HepG2 (cell line): Measurements from ENCODE around the gene DLL3. TPM values are rescaled to one million over a fixed set of nuclear protein-coding genes. Genes with fewer than 3 reads are reported as not detected.

ENCODE experiments used
- HNRNPL ChIP-seq: fragments of 200-400 bp; formaldehyde crosslinking; IDR thresholded peaks from 2 replicates; pipeline ENCODE4 v1.6.1; 2017; ENCODE audit warnings: mild to moderate bottlenecking, low read depth, low read length
- HOXA3 ChIP-seq: sonication (generic); formaldehyde crosslinking; IDR thresholded peaks from 2 replicates; pipeline ENCODE4 v1.5.0; 2020; ENCODE audit warnings: missing genetic modification reagents
- IRF2 ChIP-seq: IDR thresholded peaks from 2 replicates; pipeline ENCODE4 v1.6.1; 2018; ENCODE audit warnings: missing genetic modification reagents, missing compliant biosample characterization
- KMT2B ChIP-seq: IDR thresholded peaks from 2 replicates; pipeline ENCODE4 v1.6.1; 2016; ENCODE audit warnings: missing genetic modification reagents, missing compliant biosample characterization
- MBD4 ChIP-seq: IDR thresholded peaks from 2 replicates; pipeline ENCODE4 v1.6.1; 2012; ENCODE audit warnings: low read length, inconsistent platforms, borderline replicate concordance
- MIXL1 ChIP-seq: IDR thresholded peaks from 2 replicates; pipeline ENCODE4 v1.6.1; 2016
- MYPOP ChIP-seq: sonication (generic); formaldehyde crosslinking; IDR thresholded peaks from 2 replicates; pipeline ENCODE4 v1.8.1; 2023; ENCODE audit warnings: mild to moderate bottlenecking, moderate library complexity, missing genetic modification reagents
- NFIB ChIP-seq: sonication (generic); formaldehyde crosslinking; IDR thresholded peaks from 2 replicates; pipeline ENCODE4 v1.9.0; 2021; ENCODE audit warnings: missing genetic modification reagents, mild to moderate bottlenecking, borderline replicate concordance
- NR2C2 ChIP-seq: sonication (generic); formaldehyde crosslinking; IDR thresholded peaks from 2 replicates; pipeline ENCODE4 v1.4.0; 2020; ENCODE audit warnings: missing genetic modification reagents, mild to moderate bottlenecking, moderate library complexity, borderline replicate concordance
- PTBP1 ChIP-seq: fragments of 200-400 bp; formaldehyde crosslinking; IDR thresholded peaks from 2 replicates; pipeline ENCODE4 v1.6.1; 2018; ENCODE audit warnings: low read length, low read depth; ENCODE audit not compliant: poor library complexity, severe bottlenecking
- SALL2 ChIP-seq: sonication (generic); formaldehyde crosslinking; IDR thresholded peaks from 2 replicates; pipeline ENCODE4 v1.8.1; 2023; ENCODE audit warnings: mild to moderate bottlenecking, missing genetic modification reagents, inconsistent platforms
- SETDB1 ChIP-seq: sonication (generic); formaldehyde crosslinking; IDR thresholded peaks from 2 replicates; pipeline ENCODE4 v1.5.1; 2020; ENCODE audit warnings: missing genetic modification reagents, mild to moderate bottlenecking, borderline replicate concordance
- SKI ChIP-seq: fragments of 450-650 bp; IDR thresholded peaks from one replicate; pipeline ENCODE4 v1.6.1; 2018; ENCODE audit warnings: mild to moderate bottlenecking; ENCODE audit not compliant: partially characterized antibody
- SPEN ChIP-seq: sonication (generic); formaldehyde crosslinking; IDR thresholded peaks from 2 replicates; pipeline ENCODE4 v1.5.1; 2020; ENCODE audit warnings: low read depth, mild to moderate bottlenecking, missing genetic modification reagents
- SSRP1 ChIP-seq: IDR thresholded peaks from 2 replicates; pipeline ENCODE4 v1.6.1; 2016; ENCODE audit warnings: control low read depth
- STAT5B ChIP-seq: sonication (generic); formaldehyde crosslinking; IDR thresholded peaks from 2 replicates; pipeline ENCODE4 v1.4.0; 2020; ENCODE audit warnings: missing genetic modification reagents
- TIGD3 ChIP-seq: sonication (generic); formaldehyde crosslinking; IDR thresholded peaks from 2 replicates; pipeline ENCODE4 v1.5.1; 2020; ENCODE audit warnings: mild to moderate bottlenecking, missing genetic modification reagents, borderline replicate concordance
- ZFY ChIP-seq: sonication (generic); formaldehyde crosslinking; IDR thresholded peaks from 2 replicates; pipeline ENCODE4 v1.4.0; 2020; ENCODE audit warnings: missing genetic modification reagents
- ZNF121 ChIP-seq: sonication (generic); formaldehyde crosslinking; IDR thresholded peaks from 2 replicates; pipeline ENCODE4 v1.5.0; 2020; ENCODE audit warnings: mild to moderate bottlenecking, missing genetic modification reagents
- ZNF205 ChIP-seq: IDR thresholded peaks from 2 replicates; pipeline ENCODE4 v1.6.1; 2018; ENCODE audit warnings: missing biosample characterization, missing genetic modification reagents
- ZNF235 ChIP-seq: sonication (generic); formaldehyde crosslinking; IDR thresholded peaks from 2 replicates; pipeline ENCODE4 v1.8.1; 2023; ENCODE audit warnings: mild to moderate bottlenecking, missing genetic modification reagents, borderline replicate concordance
- ZNF253 ChIP-seq: sonication (generic); formaldehyde crosslinking; IDR thresholded peaks from 2 replicates; pipeline ENCODE4 v1.8.0; 2022; ENCODE audit warnings: mild to moderate bottlenecking, missing genetic modification reagents, borderline replicate concordance
- ZNF335 ChIP-seq: sonication (generic); formaldehyde crosslinking; IDR thresholded peaks from 2 replicates; pipeline ENCODE4 v1.4.0; 2020; ENCODE audit warnings: missing genetic modification reagents
- ZNF337 ChIP-seq: sonication (generic); formaldehyde crosslinking; IDR thresholded peaks from 2 replicates; pipeline ENCODE4 v1.5.1; 2020; ENCODE audit warnings: missing genetic modification reagents, low read depth, mild to moderate bottlenecking, borderline replicate concordance
- ZNF350 ChIP-seq: sonication (generic); formaldehyde crosslinking; IDR thresholded peaks from 2 replicates; pipeline ENCODE4 v1.4.0; 2020; ENCODE audit warnings: mild to moderate bottlenecking, low read depth, missing genetic modification reagents, borderline replicate concordance
- ZNF441 ChIP-seq: sonication (generic); formaldehyde crosslinking; IDR thresholded peaks from 2 replicates; pipeline ENCODE4 v1.7.0; 2021; ENCODE audit warnings: missing genetic modification reagents, borderline replicate concordance
- ZNF451 ChIP-seq: sonication (generic); formaldehyde crosslinking; IDR thresholded peaks from 2 replicates; pipeline ENCODE4 v1.5.0; 2020; ENCODE audit warnings: mild to moderate bottlenecking, missing genetic modification reagents
- ZNF720 ChIP-seq: sonication (generic); formaldehyde crosslinking; IDR thresholded peaks from 2 replicates; pipeline ENCODE4 v1.4.0; 2020; ENCODE audit warnings: missing genetic modification reagents
- polyA plus RNA-seq, 8 experiments: library from polyadenylated mRNA; depleted of rRNA in 3 of 8; stranded (reverse) in 7 of 8; unstranded in 1 of 8; fragments of >200 nt; fragmentation: Illumina TruSeq in 4 of 8; extraction: Trizol in 4 of 8; gene quantifications; 2 replicates each; pipeline versions ENCODE4 v1.2.1 to v1.2.3, GENCODE V29; 2011 to 2016; ENCODE audit warnings: low read depth in 4 of 8, missing spikeins in 1 of 8, mixed read lengths in 1 of 8; ENCODE audit not compliant: insufficient read depth in 1 of 8
- total RNA-seq, 5 experiments: library from RNA; depleted of rRNA; stranded (reverse); fragments of >200 nt; fragmentation: Illumina TruSeq; extraction: Trizol; gene quantifications; 2 replicates each; pipeline ENCODE4 v1.2.3, GENCODE V29; 2016; ENCODE audit warnings: low read depth in 1 of 5
- TF ChIP-seq, protein P1 (sequence below): sonication (generic); formaldehyde crosslinking; IDR thresholded peaks from 2 replicates; pipeline ENCODE4 v1.9.0; 2021; ENCODE audit warnings: missing genetic modification reagents, mild to moderate bottlenecking, borderline replicate concordance

The DLL3 gene
- total and polyA plus RNA-seq, 2 of the 13 experiments (the other 11 are each of a cell fraction or from before 2014, with no cell fraction given) = 0.35 to 0.55 TPM

DNA sequence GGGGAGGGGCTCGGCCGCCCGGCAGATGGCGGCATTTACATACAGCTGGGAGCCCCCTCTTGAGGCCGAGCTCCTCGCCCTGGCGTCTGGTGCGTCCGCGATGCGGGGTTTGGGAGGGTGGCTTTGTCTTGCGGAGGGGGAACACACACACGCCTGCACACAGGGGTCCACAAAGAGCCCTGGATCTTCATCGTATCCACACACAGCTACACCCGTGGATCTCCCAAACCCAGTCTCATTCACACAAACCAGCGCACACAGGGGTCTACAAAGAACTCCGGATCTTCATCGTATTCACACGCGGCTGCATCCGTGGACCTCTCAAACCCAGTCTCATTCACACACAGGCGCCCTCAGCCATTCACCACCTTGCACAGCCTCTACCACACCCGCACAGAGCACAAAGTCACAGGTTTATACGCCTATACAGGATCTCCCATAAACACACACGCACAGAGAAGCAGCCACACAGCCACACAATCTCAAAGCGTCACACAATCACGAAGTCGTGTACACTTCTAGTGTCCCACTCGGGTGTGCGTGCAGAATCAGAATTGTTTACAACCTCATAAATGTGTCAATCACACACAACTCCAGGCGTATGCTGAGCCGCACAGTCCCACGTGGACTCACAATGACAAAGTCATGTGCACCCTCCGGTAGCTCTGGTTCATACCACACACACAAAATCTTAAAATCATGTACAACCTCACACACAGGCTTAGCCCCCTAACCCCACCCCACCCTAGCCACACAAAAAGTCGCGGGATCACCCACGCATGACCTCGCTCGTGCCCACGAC is 550 bp upstream of the DLL3 start (continued):
- TF ChIP-seq MYPOP (CRISPR knock-in tag) (no peak), ZNF235 (CRISPR knock-in tag) (no peak; the same call in 1 of the 2 replicates), STAT5B (CRISPR knock-in tag) (no peak), MIXL1 (CRISPR knock-in tag) (no peak), SPEN (CRISPR knock-in tag) (no peak), ZFY (CRISPR knock-in tag) (no peak), ZNF451 (CRISPR knock-in tag) (no peak), KMT2B (no peak), TIGD3 (CRISPR knock-in tag) (no peak), HNRNPL (no peak), ZNF253 (CRISPR knock-in tag) (no peak), SSRP1 (CRISPR knock-in tag) (no peak), IRF2 (CRISPR knock-in tag) (0 out of 2 replicates have a peak, but pooled peaks have one; percentile 16), ZNF205 (CRISPR knock-in tag) (no peak), NFIB (CRISPR knock-in tag) (no peak), ZNF350 (CRISPR knock-in tag) (peak; percentile 46; the same call in 1 of the 2 replicates), ZNF121 (CRISPR knock-in tag) (no peak), ZNF720 (CRISPR knock-in tag) (no peak), SKI (no peak), MBD4 (no peak), SALL2 (CRISPR knock-in tag) (no peak), PTBP1 (no peak), ZNF441 (0 out of 2 replicates have a peak, but pooled peaks have one; percentile 44), ZNF335 (CRISPR knock-in tag) (peak; percentile 33; the same call in 1 of the 2 replicates), HOXA3 (no peak), NR2C2 (CRISPR knock-in tag) (no peak), ZNF337 (CRISPR knock-in tag) (no peak), SETDB1 (CRISPR knock-in tag) (no peak)
- TF ChIP-seq, protein P1, sequence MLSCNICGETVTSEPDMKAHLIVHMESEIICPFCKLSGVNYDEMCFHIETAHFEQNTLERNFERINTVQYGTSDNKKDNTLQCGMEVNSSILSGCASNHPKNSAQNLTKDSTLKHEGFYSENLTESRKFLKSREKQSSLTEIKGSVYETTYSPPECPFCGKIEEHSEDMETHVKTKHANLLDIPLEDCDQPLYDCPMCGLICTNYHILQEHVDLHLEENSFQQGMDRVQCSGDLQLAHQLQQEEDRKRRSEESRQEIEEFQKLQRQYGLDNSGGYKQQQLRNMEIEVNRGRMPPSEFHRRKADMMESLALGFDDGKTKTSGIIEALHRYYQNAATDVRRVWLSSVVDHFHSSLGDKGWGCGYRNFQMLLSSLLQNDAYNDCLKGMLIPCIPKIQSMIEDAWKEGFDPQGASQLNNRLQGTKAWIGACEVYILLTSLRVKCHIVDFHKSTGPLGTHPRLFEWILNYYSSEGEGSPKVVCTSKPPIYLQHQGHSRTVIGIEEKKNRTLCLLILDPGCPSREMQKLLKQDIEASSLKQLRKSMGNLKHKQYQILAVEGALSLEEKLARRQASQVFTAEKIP (CRISPR knock-in tag) = no peak
